Adipose tissue (tissue), 3 donors: ENCODE data around the gene ARGLU1. TPM values are rescaled to one million over a fixed set of nuclear protein-coding genes. Genes with fewer than 3 reads are reported as not detected.
A peak's percentile ranks its signal among the peaks of the same experiment; 100 is the strongest.

Experiments
- H3K27ac ChIP-seq: one replicate; pipeline ENCODE4 v1.5.1; 2013; ENCODE audit warnings: low read depth, low read length
- WGBS, 3 donors: extraction: QIAGEN DNeasy Blood & Tissue Kit; methylation state at CpG; one replicate each; pipeline ENCODE4 v1.1.7; 2013; 5-methylcytosine and 5-hydroxymethylcytosine counted together
- polyA plus RNA-seq, 3 donors: library from polyadenylated mRNA; stranded (reverse); fragments of 200-250 nt; gene quantifications; one replicate each; pipeline ENCODE4 v1.2.3, GENCODE V29; 2013
- donor health status: healthy with polysubstance abuse.
- donor health status: Bipolar disorder and iron deficiency.
- donor health status: healthy.

The ARGLU1 gene
- polyA plus RNA-seq, 3 donors = 32.3 to 55.4 (median 48.5) TPM

GRCh38 chr13:106558527-106558926 lies 9.4 kb downstream of the ARGLU1 start:
- no peak overlapping the region for H3K27ac ChIP-seq

- H3K27ac ChIP-seq = no peak overlapping the region
- WGBS, 3 donors = 91 to 97% (median 93%) methylated on average over 4 of the region's 4 CpGs
Observed at GRCh38 chr13:106555631-106556328, 12.2 kb downstream of the ARGLU1 start.

DNA sequence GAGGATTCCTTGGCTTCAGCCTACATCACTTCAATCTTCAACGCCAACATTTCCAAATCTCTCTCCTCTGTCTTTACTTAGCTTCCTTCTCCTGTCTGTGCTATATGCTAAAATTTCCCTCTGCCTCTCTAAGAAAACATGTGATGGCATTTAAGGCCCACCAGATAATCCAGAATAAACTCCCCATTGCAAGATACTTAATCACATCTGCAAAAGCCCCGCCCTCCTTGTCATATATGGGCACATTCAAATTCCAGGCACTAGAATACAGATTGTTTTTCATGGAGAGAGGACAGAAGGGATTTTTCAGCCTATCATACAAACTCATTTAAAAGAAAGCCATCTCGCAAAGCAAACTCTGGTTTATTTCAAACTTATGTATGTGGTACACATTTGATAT lies 16.2 kb downstream of the ARGLU1 start:
- 89 to 100% (median 93%) methylated on average over 3 of the region's 3 CpGs for WGBS, 3 donors
- no peak overlapping the region for H3K27ac ChIP-seq

DNA sequence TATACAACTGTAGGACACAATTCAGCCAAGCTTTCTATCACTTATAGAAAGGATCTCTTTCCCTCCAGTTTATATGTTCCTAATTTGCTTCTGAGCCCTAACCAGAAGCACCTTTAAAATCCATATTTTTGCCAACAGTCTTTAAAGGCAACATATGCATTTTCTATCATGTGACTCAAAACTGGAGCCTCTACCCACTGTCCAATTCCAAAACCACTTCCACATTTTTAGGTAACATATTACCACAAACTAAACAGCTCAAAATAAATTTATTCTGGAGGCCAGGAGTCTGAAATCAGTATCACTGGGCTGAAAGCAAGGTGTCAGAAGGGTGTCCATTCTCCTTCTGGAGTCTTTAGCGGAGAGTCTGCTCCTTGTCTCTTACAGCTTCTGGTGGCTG lies 16.6 kb downstream of the ARGLU1 start:
- no peak overlapping the region for H3K27ac ChIP-seq
- 96 to 100% (median 100%) methylated on average over 1 of the region's 1 CpG for WGBS, 3 donors

GRCh38 chr13:106550570-106551135 lies 17.3 kb downstream of the ARGLU1 start:
- 76 to 87% (median 80%) methylated on average over 4 of the region's 4 CpGs for WGBS, 3 donors
- H3K27ac ChIP-seq = no peak overlapping the region

GRCh38 chr13:106548064-106548696 lies 19.8 kb downstream of the ARGLU1 start:
- no peak overlapping the region for H3K27ac ChIP-seq
- 91 to 95% (median 95%) methylated on average over 3 of the region's 3 CpGs for WGBS, 3 donors

- H3K27ac ChIP-seq = no peak overlapping the region
- WGBS, 3 donors = 63 to 98% (median 75%) methylated on average over 1 of the region's 1 CpG
Observed at GRCh38 chr13:106541826-106542225, 26.1 kb downstream of the ARGLU1 start.

GRCh38 chr13:106540613-106541012 lies 27.3 kb downstream of the ARGLU1 start:
- WGBS, 3 donors = 64 to 86% (median 85%) methylated on average over 4 of the region's 4 CpGs
- H3K27ac ChIP-seq = no peak overlapping the region

- 43 to 63% (median 59%) methylated on average over 3 of the region's 3 CpGs for WGBS, 3 donors
- no peak overlapping the region for H3K27ac ChIP-seq
Observed at GRCh38 chr13:106537521-106537920, 30.4 kb downstream of the ARGLU1 start.

- WGBS, 3 donors = 4 to 5% (median 5%) methylated on average over 49 to 50 of the region's 50 CpGs
- peak overlapping the region; percentile 11 for H3K27ac ChIP-seq
Observed at GRCh38 chr13:106536244-106537034, 31.5 kb downstream of the ARGLU1 start.

- WGBS, 3 donors = 0 to 1% (median 0%) methylated on average over 79 to 102 of the region's 102 CpGs
- H3K27ac ChIP-seq = peak within 1 kb of the TSS; percentile 11
Observed at GRCh38 chr13:106535552-106536243, 32.2 kb downstream of the ARGLU1 start, which contains the start of gene EFNB2. Gene EFNB2, minus strand, starts transcription at chr13:106535662. Its CDS starts 698 bp downstream, at chr13:106534964.

GRCh38 chr13:106534639-106535551 lies 33.0 kb downstream of the ARGLU1 start:
- H3K27ac ChIP-seq = no peak overlapping the region
- WGBS, 3 donors = 0 to 1% (median 1%) methylated on average over 82 to 121 of the region's 121 CpGs

GRCh38 chr13:106533943-106534638 lies 33.8 kb downstream of the ARGLU1 start:
- 3 to 8% (median 4%) methylated on average over 60 to 66 of the region's 66 CpGs for WGBS, 3 donors
- H3K27ac ChIP-seq = no peak overlapping the region

GRCh38 chr13:106533101-106533942 lies 34.6 kb downstream of the ARGLU1 start:
- 7 to 16% (median 8%) methylated on average over 26 to 44 of the region's 44 CpGs for WGBS, 3 donors
- H3K27ac ChIP-seq = no peak overlapping the region

GRCh38 chr13:106532111-106532929 lies 35.6 kb downstream of the ARGLU1 start:
- H3K27ac ChIP-seq = no peak overlapping the region
- 29 to 58% (median 32%) methylated on average over 18 of the region's 18 CpGs for WGBS, 3 donors
